Rectal smooth muscle tissue (tissue), 1 donor: ENCODE data around the gene ZNF532.

Source experiments
- H3K27ac ChIP-seq: one replicate; pipeline ENCODE4 v1.7.0; 2013; ENCODE audit warnings: low read depth, low read length, inconsistent platforms
- H3K27me3 ChIP-seq: one replicate; pipeline ENCODE4 v1.7.0; 2013; ENCODE audit warnings: low read length; ENCODE audit not compliant: control insufficient read depth, insufficient read depth
- H3K36me3 ChIP-seq: one replicate; pipeline ENCODE4 v1.7.0; 2013; ENCODE audit warnings: low read length; ENCODE audit not compliant: control insufficient read depth, insufficient read depth
- H3K4me1 ChIP-seq: one replicate; pipeline ENCODE4 v1.7.0; 2013; ENCODE audit warnings: low read length; ENCODE audit not compliant: control insufficient read depth, insufficient read depth
- H3K4me3 ChIP-seq: one replicate; pipeline ENCODE4 v1.7.0; 2013; ENCODE audit warnings: low read length
- H3K9ac ChIP-seq: one replicate; pipeline ENCODE4 v1.7.0; 2013; ENCODE audit warnings: low read length

Gene ZNF532

DNA sequence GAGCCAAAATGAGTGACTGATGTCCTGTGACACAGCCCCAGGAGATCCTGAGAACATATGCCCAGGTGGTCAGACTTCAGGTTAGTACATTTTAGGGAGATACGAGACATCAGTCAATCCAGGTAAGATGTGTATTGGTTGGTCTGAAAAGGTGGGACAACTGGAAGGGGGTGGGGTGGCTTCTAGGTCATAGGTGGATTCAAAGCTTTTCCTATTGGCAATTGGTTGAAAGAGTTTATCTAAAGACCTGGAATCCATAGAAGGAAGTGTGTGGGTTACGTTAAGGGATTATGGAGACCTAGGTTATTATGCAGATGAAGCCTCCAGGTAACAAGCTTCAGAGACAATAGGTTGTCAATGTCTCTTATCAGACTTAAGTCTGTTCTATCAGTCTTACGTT is 136.5 kb downstream of the ZNF532 start:
- Histone ChIP-seq H3K4me3 (no peak overlapping the region), H3K27me3 (no peaks in the 10 kb centered on the region), H3K36me3 (no peaks in the 10 kb centered on the region), H3K4me1 (no peaks in the 10 kb centered on the region), H3K27ac (no peak overlapping the region), H3K9ac (no peak overlapping the region)

DNA sequence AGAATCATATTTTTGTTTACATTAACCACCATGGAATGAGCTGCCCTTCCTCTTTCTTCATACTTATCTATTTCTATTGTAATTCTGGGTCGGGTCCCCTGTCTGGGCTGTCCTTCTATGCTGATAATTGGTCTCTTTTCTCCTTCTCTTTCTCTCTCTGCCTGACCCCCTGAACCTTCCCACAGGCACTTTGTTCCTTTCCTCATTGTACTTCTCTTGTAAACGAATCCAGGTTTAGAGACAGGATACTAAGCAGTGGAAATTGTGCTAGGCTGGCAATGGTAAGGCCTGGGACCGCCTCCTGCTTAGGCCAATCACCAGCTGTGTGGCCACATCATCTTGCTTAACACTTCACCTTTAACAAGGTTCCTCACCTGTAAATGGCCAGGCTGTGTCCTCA is 137.0 kb downstream of the ZNF532 start:
- H3K9ac ChIP-seq = no peak overlapping the region
- no peaks in the 10 kb centered on the region for H3K27me3 ChIP-seq
- H3K27ac ChIP-seq = no peak overlapping the region
- no peaks in the 10 kb centered on the region for H3K36me3 ChIP-seq
- no peaks in the 10 kb centered on the region for H3K4me1 ChIP-seq
- H3K4me3 ChIP-seq = no peak overlapping the region

DNA sequence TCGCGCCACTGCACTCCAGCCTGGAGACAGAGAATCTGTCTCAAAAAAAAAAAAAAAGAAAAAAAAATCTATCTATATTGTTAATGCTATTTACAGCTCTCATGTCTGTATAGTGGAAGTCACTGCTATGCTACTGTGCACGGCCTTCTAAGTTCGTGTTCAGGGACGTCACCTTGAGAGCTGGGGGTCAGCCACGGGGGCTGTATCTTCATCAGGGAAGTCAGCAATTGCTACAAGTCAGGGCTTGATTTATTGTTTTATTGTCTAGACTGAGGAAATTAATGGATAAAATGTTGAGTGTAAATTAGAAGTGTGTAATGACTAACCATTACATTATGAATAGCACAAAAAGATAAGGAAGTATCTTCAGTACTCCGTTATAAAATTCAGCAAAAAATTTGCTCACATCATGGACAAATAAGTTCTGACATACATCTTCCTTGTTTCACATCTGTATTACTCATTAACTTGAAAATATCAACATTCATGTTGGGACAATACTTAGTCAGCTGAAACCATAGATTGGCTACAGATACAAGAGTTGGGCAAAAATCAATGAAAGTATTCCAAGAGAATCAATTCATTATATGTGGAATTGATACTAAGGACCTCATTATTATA is 138.4 kb downstream of the ZNF532 start:
- Histone ChIP-seq H3K4me3 (no peak overlapping the region), H3K9ac (no peak overlapping the region), H3K36me3 (no peaks in the 10 kb centered on the region), H3K27me3 (no peaks in the 10 kb centered on the region), H3K4me1 (no peaks in the 10 kb centered on the region), H3K27ac (no peak overlapping the region)

DNA sequence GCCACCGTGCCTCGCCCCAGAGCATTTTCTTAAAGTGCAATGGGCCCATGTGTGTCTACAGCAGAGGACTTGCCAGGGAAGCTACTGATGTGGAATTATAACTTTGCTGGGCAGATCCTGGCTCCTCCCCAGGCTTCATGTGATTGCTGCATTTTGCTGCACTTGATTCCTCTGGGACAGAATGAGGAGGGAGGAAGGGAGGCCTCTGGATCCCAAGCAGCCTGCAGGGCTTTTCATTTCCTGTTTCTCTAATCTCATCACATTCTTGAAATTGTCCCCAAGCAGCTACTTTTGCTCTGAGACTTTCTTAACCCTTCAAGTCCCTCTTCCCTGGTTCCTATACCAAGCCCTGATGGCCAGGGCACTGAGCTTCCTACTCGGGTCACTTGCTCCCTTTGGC is 140.6 kb downstream of the ZNF532 start:
- no peak overlapping the region for H3K9ac ChIP-seq
- no peaks in the 10 kb centered on the region for H3K36me3 ChIP-seq
- no peaks in the 10 kb centered on the region for H3K27me3 ChIP-seq
- no peak overlapping the region for H3K27ac ChIP-seq
- no peaks in the 10 kb centered on the region for H3K4me1 ChIP-seq
- H3K4me3 ChIP-seq = no peak overlapping the region

GRCh38 chr18:59006461-59007067 is 141.9 kb downstream of the ZNF532 start:
- Histone ChIP-seq H3K4me1 (no peaks in the 10 kb centered on the region), H3K4me3 (no peak overlapping the region), H3K36me3 (no peaks in the 10 kb centered on the region), H3K9ac (no peak overlapping the region), H3K27me3 (no peaks in the 10 kb centered on the region), H3K27ac (no peak overlapping the region)

DNA sequence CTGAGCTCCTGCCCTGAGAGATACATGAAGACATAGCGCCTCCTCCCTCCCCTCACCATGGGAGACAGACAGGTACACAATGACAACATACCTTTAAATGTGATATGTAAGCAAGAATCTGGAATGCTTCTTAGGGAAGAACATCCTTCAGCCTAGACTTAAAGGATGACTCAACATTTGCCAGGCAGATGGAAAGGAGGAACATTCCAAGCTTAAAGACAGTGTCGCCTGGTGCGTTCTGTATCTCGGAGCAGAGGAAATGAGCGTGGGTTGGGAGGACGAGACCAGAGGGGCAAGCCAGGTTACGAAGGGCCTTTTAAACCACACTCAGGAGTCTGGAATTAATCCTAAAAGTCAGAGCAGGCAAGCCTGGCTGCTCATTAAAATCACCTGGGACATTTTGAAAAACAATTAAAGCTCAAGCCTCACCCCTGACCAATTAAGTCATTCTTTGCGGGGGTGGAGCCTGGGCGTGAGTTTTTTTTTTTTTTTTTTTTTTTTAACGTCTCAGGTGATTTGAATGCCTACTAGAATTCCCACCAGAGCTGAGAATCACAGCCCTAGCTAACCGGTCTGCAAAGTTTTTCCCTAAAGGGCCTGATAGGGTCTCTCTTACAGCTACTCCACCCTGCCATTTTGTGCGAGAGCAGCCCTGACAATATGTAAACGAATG is 143.8 kb downstream of the ZNF532 start:
- H3K9ac ChIP-seq = no peak overlapping the region
- H3K36me3 ChIP-seq = no peaks in the 10 kb centered on the region
- H3K27me3 ChIP-seq = no peaks in the 10 kb centered on the region
- H3K4me3 ChIP-seq = no peak overlapping the region
- H3K4me1 ChIP-seq = no peaks in the 10 kb centered on the region
- H3K27ac ChIP-seq = no peak overlapping the region

DNA sequence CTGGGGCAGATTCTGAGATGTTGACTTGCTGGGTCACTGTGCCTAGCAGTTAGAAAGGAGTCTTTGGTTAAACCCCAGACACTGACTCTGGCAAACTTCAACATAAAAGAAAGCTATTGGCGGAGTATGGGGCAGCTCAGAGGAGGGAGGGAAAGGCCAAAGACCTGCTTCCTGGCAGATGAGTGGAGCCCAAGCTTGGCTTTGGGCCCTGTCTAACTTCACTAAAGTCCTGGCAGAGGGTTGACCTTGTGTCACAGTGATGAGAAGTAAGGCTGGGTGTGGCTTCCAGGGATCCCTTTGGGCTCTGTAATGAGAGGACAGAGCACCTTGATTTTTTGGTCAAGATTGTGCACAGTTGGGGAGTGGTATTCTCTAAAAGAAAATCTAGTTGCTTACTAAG is 145.2 kb downstream of the ZNF532 start:
- Histone ChIP-seq H3K9ac (no peak overlapping the region), H3K27ac (no peak overlapping the region), H3K36me3 (no peaks in the 10 kb centered on the region), H3K4me1 (no peaks in the 10 kb centered on the region), H3K4me3 (no peak overlapping the region), H3K27me3 (no peaks in the 10 kb centered on the region)

DNA sequence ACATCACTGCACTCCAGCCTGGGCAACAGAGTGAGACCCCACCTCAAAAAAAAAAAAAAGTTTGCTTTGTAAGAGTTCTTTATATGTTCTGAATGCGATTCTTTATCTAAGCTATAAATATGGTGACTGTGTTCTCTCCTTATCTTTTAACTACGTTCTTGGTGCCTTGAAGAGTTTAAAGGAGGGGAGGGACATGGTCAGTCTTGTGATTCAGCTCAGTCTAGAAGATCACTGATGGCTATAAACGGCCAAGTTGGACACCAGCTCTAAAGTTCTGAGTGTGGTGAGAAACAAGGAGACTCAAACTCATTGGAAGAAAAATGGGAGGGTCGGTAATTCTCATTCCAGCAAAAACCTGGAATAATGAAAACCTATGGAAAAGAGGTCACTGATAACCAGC is 146.6 kb downstream of the ZNF532 start:
- H3K36me3 ChIP-seq = no peaks in the 10 kb centered on the region
- H3K4me3 ChIP-seq = no peak overlapping the region
- H3K4me1 ChIP-seq = no peaks in the 10 kb centered on the region
- H3K27ac ChIP-seq = no peak overlapping the region
- no peaks in the 10 kb centered on the region for H3K27me3 ChIP-seq
- no peak overlapping the region for H3K9ac ChIP-seq

- Histone ChIP-seq H3K9ac (no peak overlapping the region), H3K4me1 (no peaks in the 10 kb centered on the region), H3K36me3 (no peaks in the 10 kb centered on the region), H3K4me3 (no peak overlapping the region), H3K27ac (no peak overlapping the region), H3K27me3 (no peaks in the 10 kb centered on the region)
These were observed 147.1 kb downstream of the ZNF532 start for GRCh38 chr18:59011786-59012185.

GRCh38 chr18:59012815-59013705 is 148.4 kb downstream of the ZNF532 start:
- H3K4me3 ChIP-seq = no peak overlapping the region
- no peaks in the 10 kb centered on the region for H3K4me1 ChIP-seq
- H3K27me3 ChIP-seq = no peaks in the 10 kb centered on the region
- H3K9ac ChIP-seq = no peak overlapping the region
- H3K36me3 ChIP-seq = no peaks in the 10 kb centered on the region
- H3K27ac ChIP-seq = no peak overlapping the region

DNA sequence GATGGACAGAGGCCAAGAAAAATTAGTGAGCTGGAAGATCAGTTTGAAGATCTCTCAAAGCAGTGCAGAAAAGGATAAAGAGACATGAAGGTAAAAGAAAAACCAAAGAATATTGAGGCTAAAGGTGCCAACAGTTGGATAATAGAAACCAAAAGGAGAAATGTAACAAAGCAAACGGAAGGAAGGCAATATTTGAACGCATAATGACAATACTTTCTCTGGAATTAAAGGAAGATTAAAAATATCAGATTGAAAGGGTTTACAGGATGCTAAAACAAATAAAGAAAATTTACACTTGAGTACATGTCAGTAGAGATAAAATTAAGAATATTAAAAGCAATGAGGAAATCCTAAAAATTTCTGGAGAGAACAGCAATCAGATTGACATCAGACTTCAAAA is 149.1 kb downstream of the ZNF532 start:
- H3K9ac ChIP-seq = no peak overlapping the region
- no peaks in the 10 kb centered on the region for H3K36me3 ChIP-seq
- no peaks in the 10 kb centered on the region for H3K27me3 ChIP-seq
- no peak overlapping the region for H3K4me3 ChIP-seq
- no peaks in the 10 kb centered on the region for H3K4me1 ChIP-seq
- no peak overlapping the region for H3K27ac ChIP-seq

DNA sequence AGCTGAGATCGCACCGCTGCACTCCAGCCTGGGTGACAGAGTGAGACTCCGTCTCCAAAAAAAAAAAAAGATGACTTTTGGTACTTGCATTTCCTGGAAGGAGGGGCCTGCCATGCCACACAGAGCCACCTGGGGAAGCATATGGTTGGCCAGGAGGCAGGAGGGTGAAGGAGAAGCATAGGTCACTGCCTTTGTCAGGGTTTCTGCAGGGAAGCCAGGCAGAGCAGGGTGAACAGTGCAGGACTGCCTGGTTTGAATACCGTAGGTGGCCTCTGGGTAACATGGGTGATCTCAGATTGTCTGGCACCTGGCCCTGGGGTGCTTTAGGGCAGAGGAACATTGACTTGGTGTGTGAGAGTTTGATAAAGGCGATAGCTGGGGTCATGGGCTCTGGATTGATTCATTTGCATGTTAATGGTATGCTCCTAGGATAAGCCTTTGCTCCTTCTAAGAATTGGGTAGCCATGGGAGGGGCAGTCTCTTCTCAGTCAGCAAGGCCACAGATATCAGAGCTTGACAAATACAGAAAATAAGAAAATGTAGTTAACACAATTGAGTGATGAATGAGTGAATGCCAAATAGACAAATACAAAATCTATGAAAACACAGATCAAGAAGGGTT is 151.0 kb downstream of the ZNF532 start:
- no peak overlapping the region for H3K27ac ChIP-seq
- no peak overlapping the region for H3K4me3 ChIP-seq
- H3K4me1 ChIP-seq = no peaks in the 10 kb centered on the region
- no peaks in the 10 kb centered on the region for H3K27me3 ChIP-seq
- no peaks in the 10 kb centered on the region for H3K36me3 ChIP-seq
- H3K9ac ChIP-seq = no peak overlapping the region
